ENCODE results near the gene NPDC1. TPM values are rescaled to one million over a fixed set of nuclear protein-coding genes. Genes with fewer than 3 reads are reported as not detected.

NPDC1 gene
- total RNA-seq, 1 donor from 2014 or later = 3.8 TPM

DNA sequence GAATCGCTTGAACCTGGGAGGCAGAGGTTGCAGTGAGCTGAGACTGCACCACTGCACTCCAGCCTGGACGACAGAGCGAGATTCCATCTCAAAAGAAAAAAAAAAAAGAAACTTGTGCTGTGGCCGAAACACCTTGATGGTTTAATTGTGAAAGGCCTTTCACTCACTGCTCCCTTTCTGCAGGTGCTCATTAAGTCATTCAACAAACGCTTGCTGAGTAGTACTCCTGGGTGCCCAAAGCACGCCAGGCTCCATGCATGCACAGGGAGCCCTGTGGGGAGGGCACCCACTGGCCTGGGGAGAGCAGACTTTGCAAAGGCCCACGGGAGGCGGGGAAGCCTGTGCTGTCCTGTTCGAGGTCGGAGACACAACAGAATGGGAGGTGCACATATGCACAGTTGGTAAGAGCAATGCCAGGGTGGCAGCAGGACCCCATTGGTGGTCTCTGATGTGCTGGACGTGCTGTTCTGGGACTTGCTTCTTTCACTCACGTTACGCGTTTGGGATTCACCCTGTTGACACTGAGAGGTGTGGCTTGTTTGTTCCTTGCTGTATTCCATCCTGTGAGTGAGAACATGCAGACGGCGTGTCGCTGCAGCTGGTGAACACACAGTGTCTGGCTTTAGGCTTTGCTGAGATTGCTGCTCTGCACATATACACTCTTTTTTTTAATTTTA, 10.9 kb upstream of the NPDC1 start:
- peaks cover 70% of the 10 kb centered on the region for H3K27me3 ChIP-seq
- no peak overlapping the region for H3K9ac ChIP-seq
- H4K20me1 ChIP-seq (ENCODE audit: low read depth) = peaks cover 23% of the 10 kb centered on the region
- no peaks in the 10 kb centered on the region for H3K36me3 Mint-ChIP-seq
- no peak overlapping the region for H2AFZ ChIP-seq (replicated peaks)
- H3K27ac ChIP-seq = no peak overlapping the region
- peaks cover 17% of the 10 kb centered on the region for H3K4me1 ChIP-seq
- H3K79me2 ChIP-seq (ENCODE audit: low read depth) = no peaks in the 10 kb centered on the region
- peaks cover 27% of the 10 kb centered on the region for H3F3A ChIP-seq (ENCODE audit: low read depth)
- H3K36me3 ChIP-seq = no peaks in the 10 kb centered on the region
- DNase-seq (ENCODE audit: low spot score) = no peak
- no peak overlapping the region for H3K27ac Mint-ChIP-seq
- H3K4me3 ChIP-seq = no peak overlapping the region
- no peaks in the 10 kb centered on the region for H3K9me3 ChIP-seq (ENCODE audit: low read depth)
- H3K27me3 Mint-ChIP-seq (ENCODE audit: insufficient read depth, low read depth) = peaks cover 32% of the 10 kb centered on the region
- no peaks in the 10 kb centered on the region for H3K9me3 Mint-ChIP-seq
- H3K4me1 Mint-ChIP-seq = peaks cover 7% of the 10 kb centered on the region
- H3K4me2 ChIP-seq = no peak overlapping the region
- TF ChIP-seq EZH2 (IDR thresholded peaks at IDR 0.05) = no peak
- no peak for TF ChIP-seq EZH2phosphoT487 (IDR thresholded peaks at IDR 0.05)
- TF ChIP-seq, protein P1, sequence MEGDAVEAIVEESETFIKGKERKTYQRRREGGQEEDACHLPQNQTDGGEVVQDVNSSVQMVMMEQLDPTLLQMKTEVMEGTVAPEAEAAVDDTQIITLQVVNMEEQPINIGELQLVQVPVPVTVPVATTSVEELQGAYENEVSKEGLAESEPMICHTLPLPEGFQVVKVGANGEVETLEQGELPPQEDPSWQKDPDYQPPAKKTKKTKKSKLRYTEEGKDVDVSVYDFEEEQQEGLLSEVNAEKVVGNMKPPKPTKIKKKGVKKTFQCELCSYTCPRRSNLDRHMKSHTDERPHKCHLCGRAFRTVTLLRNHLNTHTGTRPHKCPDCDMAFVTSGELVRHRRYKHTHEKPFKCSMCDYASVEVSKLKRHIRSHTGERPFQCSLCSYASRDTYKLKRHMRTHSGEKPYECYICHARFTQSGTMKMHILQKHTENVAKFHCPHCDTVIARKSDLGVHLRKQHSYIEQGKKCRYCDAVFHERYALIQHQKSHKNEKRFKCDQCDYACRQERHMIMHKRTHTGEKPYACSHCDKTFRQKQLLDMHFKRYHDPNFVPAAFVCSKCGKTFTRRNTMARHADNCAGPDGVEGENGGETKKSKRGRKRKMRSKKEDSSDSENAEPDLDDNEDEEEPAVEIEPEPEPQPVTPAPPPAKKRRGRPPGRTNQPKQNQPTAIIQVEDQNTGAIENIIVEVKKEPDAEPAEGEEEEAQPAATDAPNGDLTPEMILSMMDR (IDR thresholded peaks at IDR 0.05) = no peak
- H3K4me3 Mint-ChIP-seq = no peak overlapping the region

DNA sequence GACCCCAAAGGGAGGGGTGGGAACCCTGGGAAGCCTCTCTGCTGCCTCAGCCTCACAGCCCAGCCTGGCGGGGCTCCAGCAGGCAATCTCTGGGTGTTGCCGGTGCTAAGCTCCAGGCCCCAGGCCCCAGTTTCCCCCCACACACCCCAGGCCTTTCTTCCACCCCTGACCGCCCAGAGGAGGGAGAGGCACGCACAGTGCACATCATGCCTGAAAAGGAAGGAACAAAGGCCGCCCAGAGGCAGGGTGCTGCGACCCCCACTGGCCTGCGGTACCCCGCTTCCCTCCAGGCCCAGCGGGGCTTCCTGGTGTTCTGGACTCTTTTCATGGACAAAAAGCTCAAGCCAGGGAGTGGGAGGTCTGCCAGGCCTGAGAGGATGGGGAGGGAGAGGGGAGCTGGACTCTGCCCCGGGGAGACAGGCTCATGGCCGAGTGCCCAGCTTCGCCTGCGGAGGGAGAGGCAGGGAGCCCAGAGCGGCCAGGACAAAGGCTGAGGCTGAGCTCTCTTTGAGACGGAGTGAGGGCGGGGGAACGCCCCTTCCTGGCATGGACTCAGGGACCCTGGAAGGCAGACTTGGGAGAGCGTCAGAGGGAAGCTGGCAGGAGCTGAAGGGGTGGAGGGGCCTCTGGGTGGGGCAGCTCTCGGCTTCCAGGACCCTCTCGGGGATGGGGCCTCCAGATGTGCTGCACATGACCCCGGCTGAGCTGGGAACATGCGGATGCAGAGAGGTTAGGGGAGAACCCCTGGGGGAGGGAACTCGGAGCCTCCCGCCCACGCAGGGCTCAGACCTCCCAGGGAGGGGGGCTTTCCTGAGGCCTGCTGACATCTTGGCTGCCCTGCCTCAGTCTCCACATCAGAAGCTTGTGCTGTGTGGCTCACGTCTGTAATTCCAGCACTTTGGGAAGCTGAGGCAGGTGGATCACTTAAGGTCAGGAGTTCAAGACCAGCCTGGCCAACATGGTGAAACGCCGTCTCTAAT, 9.7 kb upstream of the NPDC1 start:
- H3K9me3 Mint-ChIP-seq = no peaks in the 10 kb centered on the region
- H3K27me3 Mint-ChIP-seq (ENCODE audit: insufficient read depth, low read depth) = peaks cover 33% of the 10 kb centered on the region
- no peak overlapping the region for H3K27ac ChIP-seq
- peaks cover 7% of the 10 kb centered on the region for H3K4me1 Mint-ChIP-seq
- no peak overlapping the region for H2AFZ ChIP-seq (replicated peaks)
- H3K4me1 ChIP-seq = peaks cover 17% of the 10 kb centered on the region
- peaks cover 80% of the 10 kb centered on the region for H3K27me3 ChIP-seq
- peak; percentile 61 for DNase-seq (ENCODE audit: low spot score)
- H3F3A ChIP-seq (ENCODE audit: low read depth) = peaks cover 27% of the 10 kb centered on the region
- no peak overlapping the region for H3K27ac Mint-ChIP-seq
- TF ChIP-seq, protein P1 (IDR thresholded peaks at IDR 0.05) = no peak
- no peak for TF ChIP-seq EZH2phosphoT487 (IDR thresholded peaks at IDR 0.05)
- no peak for TF ChIP-seq EZH2 (IDR thresholded peaks at IDR 0.05)
- no peak overlapping the region for H3K9ac ChIP-seq
- H3K4me2 ChIP-seq = peak overlapping the region; percentile 22
- H3K36me3 ChIP-seq = no peaks in the 10 kb centered on the region
- no peaks in the 10 kb centered on the region for H3K9me3 ChIP-seq (ENCODE audit: low read depth)
- H3K36me3 Mint-ChIP-seq = no peaks in the 10 kb centered on the region
- peaks cover 23% of the 10 kb centered on the region for H4K20me1 ChIP-seq (ENCODE audit: low read depth)
- H3K4me3 Mint-ChIP-seq = no peak overlapping the region
- no peak overlapping the region for H3K4me3 ChIP-seq
- no peaks in the 10 kb centered on the region for H3K79me2 ChIP-seq (ENCODE audit: low read depth)

DNA sequence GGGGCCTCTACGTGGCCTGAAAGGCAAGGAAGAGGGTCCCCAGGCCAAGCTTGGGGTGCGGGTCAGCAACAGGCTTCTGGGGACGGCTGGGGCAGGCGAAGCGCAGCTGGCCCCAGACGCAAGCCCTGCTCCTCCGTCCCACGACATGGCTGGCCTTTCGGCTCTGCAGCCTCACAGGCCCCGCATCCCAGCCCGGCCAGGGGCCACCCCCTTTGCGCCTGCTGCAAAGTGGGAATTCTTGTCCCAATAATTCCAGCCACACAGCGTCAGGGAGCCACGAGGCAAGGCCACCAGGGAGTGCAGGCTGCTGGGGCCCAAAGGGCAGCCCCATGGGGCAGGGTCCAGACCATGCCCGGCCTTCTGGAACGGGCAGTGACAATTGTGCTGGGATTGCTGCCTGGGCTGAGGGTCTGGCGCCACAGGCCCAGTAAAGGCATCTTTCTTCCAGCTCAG, 9.0 kb upstream of the NPDC1 start:
- Mint-ChIP-seq H3K36me3 (no peaks in the 10 kb centered on the region), H3K27me3 (ENCODE audit: insufficient read depth, low read depth) (peaks cover 33% of the 10 kb centered on the region)

More for the DNA sequence above, 9.0 kb upstream of the NPDC1 start:
- Histone ChIP-seq H2AFZ (replicated peaks) (no peak overlapping the region), H3K4me3 (no peak overlapping the region), H3K79me2 (ENCODE audit: low read depth) (no peaks in the 10 kb centered on the region), H3K9me3 (ENCODE audit: low read depth) (no peaks in the 10 kb centered on the region), H3K9ac (no peak overlapping the region), H3K27ac (no peak overlapping the region), H4K20me1 (ENCODE audit: low read depth) (peaks cover 30% of the 10 kb centered on the region), H3F3A (ENCODE audit: low read depth) (peaks cover 27% of the 10 kb centered on the region), H3K4me2 (peak overlapping the region; percentile 6), H3K4me1 (peaks cover 17% of the 10 kb centered on the region), H3K36me3 (no peaks in the 10 kb centered on the region), H3K27me3 (peaks cover 83% of the 10 kb centered on the region)
- no peak for DNase-seq (ENCODE audit: low spot score)
- Mint-ChIP-seq H3K4me1 (peaks cover 7% of the 10 kb centered on the region), H3K27ac (no peak overlapping the region), H3K4me3 (no peak overlapping the region), H3K9me3 (no peaks in the 10 kb centered on the region)
- TF ChIP-seq EZH2 (IDR thresholded peaks at IDR 0.05) (no peak), EZH2phosphoT487 (IDR thresholded peaks at IDR 0.05) (no peak)
- TF ChIP-seq, protein P1 (IDR thresholded peaks at IDR 0.05) = no peak
